GM18498 (cell line): Measurements from ENCODE around the gene SYNE1.

ENCODE experiments used
- ATAC-seq: cut with Tn5 transposase; IDR thresholded peaks from one replicate; pipeline ENCODE4 v1.9.1; 2021; ENCODE audit warnings: mild to moderate bottlenecking, moderate library complexity; ENCODE audit not compliant: unreplicated experiment

Gene SYNE1

DNA sequence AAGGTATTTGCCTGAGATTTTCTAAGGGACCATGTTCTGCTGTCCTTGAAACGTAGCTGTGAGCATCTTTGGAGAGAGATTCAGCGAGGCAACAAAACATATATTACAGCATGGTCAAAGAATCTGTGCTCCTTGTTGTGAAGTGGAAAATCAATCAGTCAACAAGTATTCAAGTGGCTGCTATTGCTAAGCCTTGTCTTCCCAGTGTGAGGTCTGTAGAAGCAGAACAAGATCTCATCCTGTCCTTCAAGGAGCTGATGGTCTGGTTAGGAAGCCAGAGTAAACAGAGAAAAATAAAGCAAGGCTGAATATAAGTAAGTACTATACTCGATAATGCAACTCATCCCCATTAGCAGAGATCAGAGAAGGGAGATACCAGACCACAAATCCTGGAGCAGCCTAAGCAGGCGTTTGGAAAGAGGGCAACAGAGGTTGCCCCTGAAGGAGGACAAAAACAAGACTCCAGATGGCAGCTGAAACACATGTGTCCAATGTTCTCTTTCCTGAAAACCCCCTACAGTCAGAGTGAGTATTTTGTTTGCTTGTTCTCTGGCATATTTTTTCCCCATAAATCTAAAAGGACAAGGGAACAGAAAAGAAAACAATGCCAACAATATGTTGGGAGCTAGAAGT is 392.0 kb downstream of the SYNE1 start:
- no peak for ATAC-seq

DNA sequence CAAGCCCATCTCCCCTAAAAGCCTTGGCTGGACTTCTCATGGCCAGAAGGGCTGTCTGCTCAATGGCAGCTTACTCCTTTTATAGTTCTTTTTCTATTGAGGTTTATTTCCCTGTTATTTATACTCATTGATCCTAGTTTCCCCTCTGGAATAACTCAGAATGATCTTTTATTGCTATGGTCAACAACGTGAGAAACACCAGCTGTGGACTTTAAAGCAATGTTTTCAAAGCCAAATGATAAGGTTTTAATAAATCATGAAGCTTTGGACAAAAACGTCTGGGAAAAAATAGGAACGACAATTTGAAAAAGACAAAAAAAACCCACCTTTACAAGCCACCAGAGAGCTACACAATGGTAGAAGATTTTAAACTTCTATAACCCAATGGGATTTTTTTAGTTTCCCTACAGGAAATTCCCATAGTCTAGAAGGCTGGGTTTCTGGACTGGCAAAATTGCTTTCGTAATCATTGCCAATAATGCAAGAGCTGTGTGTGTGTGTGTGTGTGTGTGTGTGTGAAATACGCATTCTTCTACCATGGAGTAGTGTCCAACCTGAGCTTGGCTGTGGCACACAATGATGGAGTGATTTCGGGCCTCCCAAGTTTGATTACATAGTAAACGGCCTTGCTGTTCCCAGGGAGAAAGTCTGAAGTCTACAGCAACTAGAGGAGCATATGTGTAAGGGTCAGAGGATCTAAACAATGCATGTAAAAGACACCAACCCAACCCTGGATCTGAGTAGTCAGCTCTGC is 396.0 kb downstream of the SYNE1 start:
- ATAC-seq: no peak

- no peak for ATAC-seq
Observed at GRCh38 chr6:152240436-152240835, 396.7 kb downstream of the SYNE1 start.

DNA sequence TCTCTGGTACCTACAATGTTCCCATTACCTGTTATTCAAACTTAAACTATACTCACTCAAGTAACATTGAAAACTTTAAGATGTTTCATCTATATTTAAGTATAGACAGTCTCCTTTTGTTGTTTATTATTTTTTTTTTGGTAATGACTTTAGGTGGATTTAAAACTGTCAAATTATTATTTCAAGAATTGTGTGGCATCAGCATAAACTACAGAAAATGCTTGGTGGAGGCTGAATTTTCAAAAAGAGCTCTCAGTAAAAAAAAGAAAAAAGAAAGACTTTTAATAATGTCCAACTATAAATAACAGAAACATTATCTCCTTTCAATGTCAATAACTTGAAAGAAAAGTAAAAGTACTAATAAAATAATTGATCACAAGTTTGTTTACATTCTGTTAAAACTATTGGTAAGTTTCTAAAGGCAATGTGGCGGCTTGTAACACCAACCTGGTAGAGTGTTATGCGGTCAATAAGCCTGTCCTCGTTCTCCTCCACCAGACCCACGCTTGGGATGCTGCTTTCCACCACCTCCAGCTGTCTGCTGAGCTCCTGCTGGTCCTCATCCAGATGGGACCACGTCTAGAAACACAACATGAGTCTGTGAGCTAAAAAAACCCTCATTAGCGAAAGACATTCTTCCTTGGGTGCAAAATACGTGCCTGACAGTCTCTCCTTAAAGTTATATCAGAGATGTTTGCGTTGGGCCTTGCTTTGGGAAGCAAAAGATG is 400.6 kb downstream of the SYNE1 start:
- ATAC-seq: no peak

DNA sequence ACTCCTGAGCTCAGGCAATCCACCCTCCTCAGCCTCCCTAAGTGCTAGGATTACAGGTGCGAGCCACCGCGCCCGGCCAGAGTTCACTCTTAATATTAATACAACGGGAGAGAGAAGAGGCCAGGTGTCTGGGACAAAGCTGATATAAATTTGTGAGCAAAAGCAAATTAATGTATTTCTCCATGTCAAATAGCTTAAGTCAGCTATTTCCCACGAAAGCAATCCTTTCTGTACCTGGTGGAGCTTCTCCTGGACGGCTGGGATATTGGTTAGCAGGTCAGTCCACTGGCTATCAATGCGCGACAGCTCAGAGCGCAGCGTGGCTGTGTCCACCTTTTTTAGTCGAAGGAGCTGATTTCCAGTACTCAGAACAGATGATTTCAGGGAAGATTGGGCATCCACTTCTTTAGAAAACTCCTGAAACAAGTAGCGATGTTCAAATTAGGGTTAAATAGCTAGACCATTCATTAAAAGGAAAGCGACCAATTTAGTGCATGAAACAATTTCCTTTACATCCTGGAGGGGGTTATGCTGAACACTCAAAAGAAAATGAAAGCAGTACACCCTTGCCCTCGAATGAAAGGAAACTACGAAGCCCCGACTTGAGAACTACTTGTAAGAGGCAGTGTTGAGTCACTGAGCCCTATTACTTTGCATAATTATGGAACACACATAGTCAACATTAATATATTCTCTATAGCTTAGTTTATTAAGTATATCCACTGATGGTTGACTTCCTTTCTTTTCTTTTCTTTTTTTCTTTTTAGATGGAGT is 403.4 kb downstream of the SYNE1 start:
- no peak for ATAC-seq

DNA sequence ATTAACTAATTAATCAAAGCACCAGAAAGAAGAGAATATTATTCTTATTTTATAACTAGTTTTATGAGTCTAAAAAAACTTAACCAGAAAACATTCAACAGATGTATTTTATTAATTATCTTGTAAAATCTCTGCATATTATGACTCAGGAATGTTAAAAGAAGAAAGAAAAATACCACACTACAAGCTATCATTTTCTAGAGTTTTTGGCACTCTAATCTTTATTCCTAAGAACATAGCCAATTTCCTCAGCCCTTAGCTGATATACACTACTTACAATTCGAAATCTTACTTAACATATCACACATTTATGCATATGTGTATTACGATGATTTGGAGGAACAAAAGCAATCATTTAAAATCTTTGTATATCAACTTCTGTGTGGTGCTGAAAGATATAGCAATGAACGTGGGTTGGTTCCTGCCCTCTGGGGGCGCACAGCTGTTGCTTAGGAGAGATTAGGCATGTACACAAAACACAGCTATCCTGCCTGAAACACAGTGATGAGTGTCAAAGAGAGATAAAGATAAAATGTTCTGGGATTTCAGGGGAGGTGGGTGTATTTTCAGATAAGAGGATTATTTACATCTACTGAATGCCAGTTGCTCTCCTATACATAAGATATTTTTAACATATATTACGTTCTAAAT is 404.5 kb downstream of the SYNE1 start:
- no peak for ATAC-seq

DNA sequence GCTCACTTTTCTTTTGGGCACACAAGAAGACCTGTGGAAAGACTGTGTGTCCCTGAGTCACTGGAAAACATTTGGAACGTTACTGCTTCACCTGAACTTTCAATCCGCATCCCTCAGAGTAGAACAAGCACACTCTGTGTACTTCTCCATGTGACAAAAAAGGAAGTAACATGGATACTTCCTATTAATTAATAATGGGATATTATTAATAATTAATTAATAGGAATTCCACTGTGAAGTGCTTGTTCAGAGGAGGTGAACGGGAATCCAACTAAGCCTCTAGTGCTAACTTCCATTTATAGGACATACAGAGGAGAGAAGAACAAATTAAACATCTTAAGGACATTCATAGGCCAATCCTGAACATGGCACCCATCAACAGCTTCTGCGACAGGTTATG is 407.8 kb downstream of the SYNE1 start:
- no peak for ATAC-seq

GRCh38 chr6:152226119-152226518 is 411.0 kb downstream of the SYNE1 start:
- no peak for ATAC-seq

DNA sequence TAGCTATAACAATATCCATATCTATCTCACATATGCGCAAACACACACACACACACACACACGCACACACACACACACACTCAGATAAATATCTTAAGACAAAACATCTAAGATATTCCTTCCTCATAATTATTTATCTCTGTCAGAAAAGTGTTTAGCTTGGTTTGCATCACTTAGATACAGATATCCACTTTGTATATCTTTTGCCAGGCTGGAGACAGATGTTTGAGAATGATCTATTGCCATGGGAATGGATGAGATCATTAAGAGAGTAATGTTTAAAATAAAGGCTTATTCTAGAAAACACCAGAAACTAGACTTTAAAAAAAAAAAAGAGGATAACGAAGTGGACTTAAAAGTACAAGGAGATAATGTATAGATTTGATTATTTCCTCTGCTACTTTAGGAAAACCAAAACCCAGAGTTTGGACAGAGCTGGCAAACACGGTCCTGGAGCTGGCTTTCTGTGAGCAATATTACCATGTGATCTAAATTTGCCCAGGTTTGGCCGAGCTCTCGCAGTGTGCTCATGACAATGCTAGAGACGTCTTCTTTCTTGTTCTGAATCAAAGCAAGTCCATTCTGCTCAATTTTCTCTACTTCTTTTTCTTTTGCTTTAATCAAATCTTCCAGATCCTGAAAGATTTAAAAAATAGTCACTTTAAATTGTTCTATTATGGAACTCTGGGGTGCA is 411.8 kb downstream of the SYNE1 start:
- no peak for ATAC-seq

- ATAC-seq: no peak
Observed at GRCh38 chr6:152223636-152224035, 413.5 kb downstream of the SYNE1 start.

DNA sequence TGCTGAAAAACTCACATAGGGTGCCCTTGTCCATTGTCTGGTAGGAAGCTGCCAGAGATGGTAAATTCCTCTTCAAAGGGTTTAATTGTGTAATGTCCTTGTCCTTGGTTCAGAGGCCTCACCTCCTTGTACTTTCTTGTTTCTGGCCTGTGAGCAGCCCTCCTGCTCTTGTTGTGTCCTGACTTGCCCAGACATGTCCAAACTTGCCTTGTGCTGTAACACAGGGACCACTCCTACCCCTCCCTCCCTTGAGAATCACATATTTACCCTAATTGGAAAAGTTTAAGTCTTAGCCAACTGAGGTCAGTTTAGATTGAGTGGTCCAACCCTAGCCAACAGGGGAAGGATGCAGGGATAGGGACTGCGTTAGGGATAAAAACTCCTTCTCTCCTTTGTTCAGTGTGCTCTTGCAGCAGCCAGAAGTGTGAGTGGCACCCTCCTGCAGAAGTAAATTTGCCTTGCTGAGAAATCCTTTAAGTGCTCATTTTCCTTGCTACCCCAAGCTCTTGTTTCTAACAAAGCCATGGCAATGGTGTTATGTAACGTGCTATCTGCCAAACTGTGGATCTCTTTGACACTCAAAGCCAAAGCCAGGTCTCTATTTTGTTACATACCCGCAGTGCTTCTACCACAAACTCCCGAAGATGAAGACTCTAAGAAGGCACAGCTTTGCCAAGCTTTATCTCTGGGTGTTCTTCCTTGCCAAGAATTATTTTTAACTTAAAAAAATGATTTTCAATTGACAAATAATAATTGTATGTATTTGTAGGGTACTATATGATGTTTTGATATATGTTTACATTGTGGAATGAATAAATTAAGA is 415.1 kb downstream of the SYNE1 start:
- ATAC-seq: no peak

- no peak for ATAC-seq
Observed at GRCh38 chr6:152220786-152221185, 416.4 kb downstream of the SYNE1 start.

GRCh38 chr6:152218887-152219286 is 418.3 kb downstream of the SYNE1 start:
- ATAC-seq: no peak

DNA sequence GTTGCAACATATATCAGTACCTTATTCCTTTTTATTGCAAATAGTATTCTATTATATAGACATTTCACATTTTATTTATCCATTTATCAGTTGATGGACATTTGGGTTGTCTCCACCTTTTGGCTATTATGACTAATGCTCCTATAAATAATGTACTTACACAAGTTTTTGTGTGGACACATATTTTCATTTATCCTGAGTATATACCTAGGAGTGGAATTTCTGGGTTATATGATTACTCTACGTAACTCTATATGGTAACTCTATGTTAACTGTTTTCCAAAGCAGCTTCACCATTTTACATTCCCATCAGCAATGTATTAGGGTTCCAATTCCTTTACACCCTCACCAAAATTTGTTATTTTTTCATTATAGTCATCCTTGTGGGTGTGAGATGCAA is 424.7 kb downstream of the SYNE1 start:
- no peak for ATAC-seq

GRCh38 chr6:152209211-152209610 is 428.0 kb downstream of the SYNE1 start:
- no peak for ATAC-seq

GRCh38 chr6:152207915-152208714 is 429.0 kb downstream of the SYNE1 start:
- no peak for ATAC-seq

DNA sequence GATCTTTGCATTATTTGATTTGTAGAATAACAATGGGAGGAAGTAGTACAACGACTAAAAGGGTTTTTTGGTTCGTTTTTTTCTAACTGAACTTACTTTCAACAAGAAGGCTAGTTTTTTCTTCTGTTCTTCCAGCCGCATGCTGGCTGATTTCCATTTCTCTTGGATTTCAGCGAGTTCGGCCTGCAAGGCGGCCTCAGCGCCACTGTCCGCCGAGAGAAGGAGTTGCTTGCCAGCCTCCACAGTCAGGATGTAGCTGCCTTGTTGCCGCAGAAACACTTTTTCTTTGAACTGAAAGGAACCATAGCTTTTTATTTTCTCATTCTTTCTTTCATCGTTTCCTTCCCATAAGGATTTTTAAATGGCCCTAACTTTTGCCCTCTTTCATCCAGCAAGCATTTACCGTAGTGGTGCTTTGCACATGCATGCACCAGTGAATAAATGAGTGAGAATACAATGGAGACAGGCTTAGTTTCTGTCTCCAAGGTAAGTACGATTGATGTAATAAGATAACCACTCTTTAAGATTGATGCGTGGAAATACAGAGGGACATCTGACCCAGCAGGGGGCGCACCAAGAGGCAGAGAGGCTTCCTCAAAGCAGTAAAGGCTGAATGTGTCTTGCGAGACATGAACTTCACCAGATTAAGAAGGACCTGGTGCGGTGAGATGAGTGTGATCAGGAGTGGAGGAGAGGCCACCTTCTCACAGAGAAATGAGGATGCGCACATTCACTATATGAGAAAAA is 430.9 kb downstream of the SYNE1 start:
- ATAC-seq: no peak

- no peak for ATAC-seq
Observed at GRCh38 chr6:152204591-152204990, 432.6 kb downstream of the SYNE1 start.
